HG02588 (cell line): ENCODE data around the gene C19orf53.
"Not testable (repeated sequence)": the region's sequence is repeated elsewhere in the genome, so short reads cannot be mapped to it uniquely, and the experiment has no call there.

Experiments
- ATAC-seq: cut with Tn5 transposase; IDR thresholded peaks from one replicate; pipeline ENCODE4 v1.9.1; 2021; ENCODE audit warnings: mild to moderate bottlenecking, moderate library complexity; ENCODE audit not compliant: unreplicated experiment

C19orf53 gene

DNA sequence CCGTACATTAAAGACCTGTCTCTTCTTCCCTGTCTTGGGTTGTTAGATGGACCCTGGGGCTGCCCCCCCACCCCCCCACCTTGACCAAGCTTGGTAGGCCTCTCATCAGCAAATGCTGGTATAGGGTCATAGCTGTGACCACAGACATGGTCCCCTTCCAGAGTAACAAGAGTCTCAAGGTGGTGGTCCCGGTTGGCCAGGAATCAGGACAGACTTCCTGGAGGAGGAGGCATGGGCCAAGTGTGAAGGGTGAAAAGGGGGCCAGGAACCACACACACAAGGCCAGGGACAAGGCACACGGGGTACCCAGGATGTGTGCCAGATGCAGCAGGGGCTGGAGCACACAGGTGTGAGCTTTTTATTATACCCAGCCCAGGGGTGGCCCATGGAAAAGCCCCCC, 11.0 kb upstream of the C19orf53 start:
- no peak for ATAC-seq

- ATAC-seq, result peak; percentile 46
Measured at GRCh38 chr19:13764101-13764807, 10.0 kb upstream of the C19orf53 start, which contains the start of gene MRI1. Gene MRI1, plus strand, starts transcription at chr19:13764522. Its CDS starts 67 bp downstream, at chr19:13764589.

- ATAC-seq, result peak; percentile 36
Measured at GRCh38 chr19:13764821-13765394, 9.3 kb upstream of the C19orf53 start.

- no peak for ATAC-seq
Measured at GRCh38 chr19:13765395-13766094, 8.7 kb upstream of the C19orf53 start.

- no peak for ATAC-seq
Measured at GRCh38 chr19:13766095-13766481, 8.2 kb upstream of the C19orf53 start.

DNA sequence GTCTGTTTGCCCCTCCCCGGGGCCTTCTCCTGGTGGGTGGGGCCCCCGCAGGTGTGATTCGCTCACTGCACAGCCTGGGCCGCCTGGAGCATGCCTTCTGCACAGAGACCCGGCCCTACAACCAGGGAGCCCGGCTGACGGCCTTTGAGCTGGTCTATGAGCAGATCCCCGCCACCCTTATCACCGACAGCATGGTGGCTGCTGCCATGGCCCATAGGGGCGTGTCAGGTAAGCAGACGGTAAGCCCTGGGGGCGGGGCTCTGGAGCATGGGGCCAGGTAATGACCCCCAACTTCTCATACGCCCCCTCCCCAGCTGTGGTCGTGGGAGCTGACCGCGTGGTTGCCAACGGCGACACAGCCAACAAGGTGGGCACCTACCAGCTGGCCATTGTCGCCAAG, 5.7 kb upstream of the C19orf53 start:
- ATAC-seq, result no peak

DNA sequence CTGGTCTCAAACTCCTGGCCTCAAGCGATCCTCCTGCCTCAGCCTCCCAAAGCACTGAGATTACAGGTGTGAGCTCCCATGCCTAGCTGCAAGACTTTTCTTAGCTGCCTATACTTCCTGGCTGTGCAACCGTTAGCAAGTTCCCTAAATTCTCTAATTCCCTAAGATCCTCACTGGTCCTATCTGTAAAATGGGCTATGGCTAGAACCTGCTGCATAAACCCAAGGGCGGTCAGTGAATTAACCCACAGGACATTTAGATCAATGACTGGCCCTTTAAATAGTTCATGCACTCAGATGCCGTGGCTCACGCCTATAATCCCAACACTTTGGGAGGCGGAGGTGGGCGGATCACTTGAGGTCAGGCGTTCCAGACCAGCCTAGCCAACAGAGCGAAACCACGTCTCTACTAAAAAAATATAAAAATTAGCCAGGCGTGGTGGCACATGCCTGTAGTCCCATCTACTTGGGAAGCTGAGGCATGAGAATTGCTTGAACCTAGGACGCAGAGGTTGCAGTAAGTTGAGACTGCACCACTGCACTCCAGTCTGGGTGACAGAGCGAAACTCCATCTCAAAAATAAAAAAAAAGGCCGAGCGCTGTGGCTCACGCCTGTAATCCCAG, 4.1 kb upstream of the C19orf53 start:
- no peak for ATAC-seq

- ATAC-seq, result no peak
Measured at GRCh38 chr19:13778398-13778797, 4.1 kb downstream of the C19orf53 start.

DNA sequence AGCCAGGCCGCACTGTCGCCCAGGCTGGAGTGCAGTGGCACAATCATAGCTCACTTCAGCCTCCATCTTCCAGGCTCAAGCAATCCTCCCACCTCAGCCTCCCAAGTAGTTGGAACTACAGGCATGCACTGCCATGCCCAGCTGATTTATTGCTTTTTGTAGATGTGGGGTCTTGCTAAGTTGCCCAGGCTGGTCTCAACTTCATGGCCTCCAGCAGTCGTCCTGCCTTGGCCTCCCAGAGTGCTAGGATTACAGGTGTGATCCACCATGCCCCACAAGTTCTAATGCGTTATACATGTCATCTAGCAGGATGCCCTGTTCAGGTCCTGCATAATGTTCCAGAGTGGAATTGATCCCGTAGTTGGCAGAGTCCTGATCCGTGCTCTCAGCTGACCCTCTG, 4.6 kb downstream of the C19orf53 start:
- ATAC-seq, result no peak

DNA sequence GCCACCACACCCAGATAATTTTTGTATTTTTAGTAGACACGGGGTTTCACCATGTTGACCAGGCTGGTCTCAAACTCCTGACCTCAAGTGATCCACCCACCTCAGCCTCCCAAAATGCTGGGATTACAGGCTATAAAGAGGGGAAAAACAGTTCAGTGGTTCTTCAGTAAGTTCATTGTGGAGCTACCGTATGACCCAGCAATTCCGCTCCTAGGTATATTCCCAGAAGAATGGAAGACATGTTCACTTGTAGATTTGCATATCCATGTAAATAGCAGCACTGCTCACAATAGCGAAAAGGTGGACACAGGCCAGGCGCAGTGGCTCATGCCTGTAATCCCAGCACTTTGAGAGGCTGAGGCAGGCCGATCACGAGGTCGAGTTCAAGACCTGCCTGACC, 5.5 kb downstream of the C19orf53 start:
- not testable (repeated sequence) for ATAC-seq

DNA sequence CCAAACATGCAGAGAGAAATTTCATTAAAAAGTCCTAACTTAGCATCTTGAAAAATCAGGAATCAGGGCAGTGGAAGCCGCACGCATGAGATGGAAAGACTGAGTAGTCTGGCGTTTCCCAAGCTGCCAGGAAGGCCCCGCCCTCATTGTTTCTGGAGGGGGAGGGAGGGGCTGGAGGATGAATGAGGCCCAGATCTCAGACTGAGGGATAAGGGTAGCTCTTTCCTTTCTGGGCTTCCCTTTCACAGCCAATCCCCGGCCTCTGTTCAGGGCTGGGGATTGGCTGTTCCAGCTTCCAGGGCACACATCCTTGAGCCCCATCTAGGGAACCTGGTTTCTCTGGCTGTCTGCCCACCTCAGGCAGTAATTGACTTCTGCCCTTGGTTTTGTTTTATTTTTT, 7.3 kb downstream of the C19orf53 start:
- no peak for ATAC-seq

GRCh38 chr19:13782537-13782936, 8.3 kb downstream of the C19orf53 start:
- no peak for ATAC-seq

- no peak for ATAC-seq
Measured at GRCh38 chr19:13783565-13784500, 9.6 kb downstream of the C19orf53 start.

DNA sequence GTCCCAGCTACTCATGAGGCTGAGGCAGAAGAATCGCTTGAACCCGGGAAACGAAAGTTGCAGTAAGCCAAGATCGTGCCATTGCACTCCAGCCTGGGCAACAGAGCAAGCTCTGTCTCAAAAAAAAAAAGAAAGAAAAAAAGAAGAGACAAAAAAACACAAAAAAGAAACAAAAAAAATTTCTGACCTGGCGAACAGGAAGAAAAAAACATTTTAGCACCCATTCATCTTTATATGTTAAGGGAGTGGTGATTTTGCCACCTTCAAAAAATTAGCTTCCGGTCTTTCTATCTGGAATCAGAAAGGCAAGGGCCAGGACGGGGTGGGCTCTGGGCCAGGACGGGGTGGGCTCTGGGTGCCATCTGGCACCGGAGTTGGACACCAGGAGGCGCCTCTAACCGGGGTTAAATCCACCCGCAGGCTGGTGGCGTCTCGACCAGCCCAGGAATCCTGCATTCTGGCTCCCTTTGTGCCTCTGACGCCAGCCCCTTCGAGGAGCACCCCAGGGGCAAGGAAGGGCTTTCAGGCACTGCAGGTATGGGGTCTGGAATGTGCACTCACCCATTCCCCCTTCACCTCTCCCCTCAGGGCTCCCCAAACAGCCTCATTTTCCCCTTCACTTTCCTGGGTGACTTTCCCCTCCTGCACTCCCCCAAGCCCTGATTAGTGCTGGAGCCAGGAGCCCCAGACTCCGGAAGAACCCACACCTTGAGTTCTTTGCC, 10.6 kb downstream of the C19orf53 start:
- no peak for ATAC-seq

DNA sequence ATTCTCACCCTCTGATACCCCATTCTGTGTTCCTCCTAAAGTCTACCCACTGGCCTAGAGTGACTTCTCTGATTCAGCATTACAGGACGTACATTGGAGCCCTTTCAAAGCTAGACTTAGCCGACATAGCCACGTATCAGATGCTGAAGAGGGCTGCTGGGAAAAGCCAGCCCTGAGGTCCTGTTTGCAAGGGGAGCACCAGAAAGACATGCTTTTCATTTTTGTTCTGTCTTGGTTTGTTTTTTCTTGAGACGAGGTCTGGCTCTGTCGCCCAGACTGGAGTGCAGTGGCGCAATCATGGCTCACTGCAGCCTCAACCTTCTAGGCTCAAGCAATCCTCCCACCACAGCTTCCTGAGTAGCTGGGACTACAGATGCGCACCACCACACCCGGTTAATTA, 14.7 kb downstream of the C19orf53 start:
- ATAC-seq, result no peak

DNA sequence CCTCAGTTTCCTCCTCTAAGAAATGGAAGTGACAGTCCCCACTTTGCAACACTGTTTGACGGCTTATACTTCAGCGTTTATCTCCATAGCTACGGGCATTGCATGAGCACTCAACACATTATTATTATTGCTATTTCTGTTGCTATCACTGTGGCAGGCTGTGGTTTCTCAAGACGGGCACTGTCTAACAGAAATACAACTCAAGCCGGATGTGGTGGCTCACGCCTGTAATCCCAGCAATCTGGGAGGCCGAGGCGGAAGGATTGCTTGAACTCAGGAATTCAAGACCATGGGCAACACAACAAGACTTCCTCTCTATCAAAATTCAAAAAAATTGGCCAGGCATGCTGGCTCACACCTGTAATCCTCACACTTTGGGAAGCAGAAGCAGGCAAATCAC, 16.1 kb downstream of the C19orf53 start:
- ATAC-seq, result no peak

DNA sequence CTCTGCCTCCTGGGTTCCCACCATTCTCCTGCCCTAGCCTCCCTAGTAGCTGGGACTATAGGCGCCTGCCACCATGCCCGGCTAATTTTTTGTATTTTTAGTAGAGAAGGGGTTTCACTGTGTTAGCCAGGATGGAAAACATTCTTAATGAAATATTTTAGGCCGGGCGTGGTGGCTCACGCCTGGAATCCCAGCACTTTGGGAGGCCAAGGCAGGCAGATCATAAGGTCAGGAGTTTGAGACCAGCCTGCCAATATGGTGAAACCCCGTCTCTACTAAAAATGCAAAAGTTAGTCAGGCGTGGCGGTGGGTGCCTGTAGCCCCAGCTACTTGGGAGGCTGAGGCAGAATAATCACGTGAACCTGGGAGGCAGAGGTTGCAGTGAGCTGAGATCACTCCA, 19.1 kb downstream of the C19orf53 start:
- not testable (repeated sequence) for ATAC-seq

GRCh38 chr19:13794398-13794756, 20.1 kb downstream of the C19orf53 start:
- ATAC-seq, result no peak

- ATAC-seq, result peak; percentile 88
Measured at GRCh38 chr19:13794757-13795589, 20.7 kb downstream of the C19orf53 start, which contains the start of gene ZSWIM4. Gene ZSWIM4, plus strand, starts transcription at chr19:13795443. Its CDS starts 206 bp downstream, at chr19:13795649.
